ENCODE measurements around the gene APH1B.

Gene APH1B

GRCh38 chr15:63345391-63345752, 68.0 kb downstream of the APH1B start:
- FAIRE-seq (no peak), DNase-seq (ENCODE audit: extremely low spot score, insufficient read length, low read depth) (no peak)

DNA sequence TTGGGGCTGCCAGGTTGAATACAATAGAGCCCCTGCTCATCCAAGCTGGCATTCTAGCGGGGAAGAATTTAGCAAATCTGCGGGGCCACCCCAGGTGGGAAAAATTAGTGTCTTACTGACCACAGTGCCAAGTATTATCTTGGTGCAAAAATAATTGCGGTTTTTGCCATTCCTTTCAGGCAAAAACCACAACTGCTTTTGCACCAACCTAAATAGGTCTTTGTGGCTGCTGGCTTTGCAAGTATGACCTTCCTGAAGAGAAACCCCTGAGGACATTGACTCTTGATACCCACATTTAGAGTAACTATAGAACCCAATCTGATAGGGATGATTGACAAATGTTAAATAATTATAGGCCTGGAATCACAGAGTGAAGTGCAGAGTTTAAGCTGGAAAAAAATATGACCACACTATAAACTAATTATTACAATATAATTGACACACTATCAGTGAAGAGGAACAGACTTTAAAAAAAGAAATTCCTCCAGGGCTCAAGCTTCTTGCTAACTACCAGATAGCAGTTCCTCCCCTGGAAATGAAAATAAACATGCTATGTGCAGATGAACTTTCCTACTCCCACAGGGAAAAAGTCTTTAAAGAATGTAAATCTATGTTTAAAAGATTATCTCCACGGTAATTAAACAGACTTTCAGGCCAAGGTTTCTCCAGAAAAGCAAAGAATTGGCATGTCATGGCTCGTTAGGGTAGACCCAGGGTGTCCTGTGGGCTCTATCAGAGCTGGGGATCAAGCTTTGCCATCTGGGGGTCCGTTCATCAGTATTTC, 69.9 kb downstream of the APH1B start:
- DNase-seq (ENCODE audit: extremely low spot score, insufficient read length, low read depth), result no peak
- no peak for FAIRE-seq

DNA sequence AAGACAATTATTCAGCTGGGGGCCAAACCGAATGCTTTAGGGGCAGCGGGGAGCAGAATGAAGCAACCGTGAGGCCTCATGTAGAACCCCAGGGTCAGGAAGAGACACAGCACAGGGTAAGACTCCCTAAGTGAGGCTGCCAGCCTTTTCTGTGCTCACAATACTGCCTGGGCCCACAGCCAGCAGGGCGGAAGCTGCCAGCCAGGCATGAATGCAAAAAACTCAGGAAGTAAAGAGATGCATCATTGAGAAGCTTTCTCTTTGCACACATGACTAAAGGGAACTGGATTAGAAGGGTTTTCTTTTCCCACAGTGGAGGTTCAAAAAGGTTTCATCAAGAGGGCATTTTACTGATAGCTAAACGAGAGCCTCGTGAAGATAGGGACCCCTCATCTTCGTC, 71.0 kb downstream of the APH1B start:
- FAIRE-seq, result no peak
- no peak for DNase-seq (ENCODE audit: extremely low spot score, insufficient read length, low read depth)

GRCh38 chr15:63349156-63349555, 71.8 kb downstream of the APH1B start:
- FAIRE-seq (no peak), DNase-seq (ENCODE audit: extremely low spot score, insufficient read length, low read depth) (no peak)

GRCh38 chr15:63349621-63350020, 72.2 kb downstream of the APH1B start:
- FAIRE-seq, result no peak
- no peak for DNase-seq (ENCODE audit: extremely low spot score, insufficient read length, low read depth)

DNA sequence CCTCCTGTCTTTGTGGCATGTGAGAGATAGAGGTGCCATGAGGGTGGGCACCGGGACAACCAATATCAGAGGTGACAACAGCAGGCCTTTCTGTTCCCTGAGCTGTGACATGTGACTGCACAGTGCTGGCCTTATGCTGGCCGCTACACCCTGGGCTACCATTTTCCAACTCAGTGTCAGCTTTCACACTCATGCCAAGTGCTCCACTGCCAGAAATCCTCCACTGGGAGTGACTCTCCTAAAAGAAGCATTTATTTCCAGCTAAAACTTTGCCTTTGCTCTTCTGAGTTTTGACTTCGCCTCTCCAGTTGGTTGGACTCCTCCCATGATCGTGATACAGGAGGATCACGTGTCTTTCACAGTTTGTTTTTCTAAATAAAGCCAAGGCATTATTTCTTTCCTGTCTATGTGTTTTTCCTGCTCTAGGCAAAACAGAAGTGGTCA, 72.8 kb downstream of the APH1B start:
- no peak for FAIRE-seq
- DNase-seq (ENCODE audit: extremely low spot score, insufficient read length, low read depth), result no peak

DNA sequence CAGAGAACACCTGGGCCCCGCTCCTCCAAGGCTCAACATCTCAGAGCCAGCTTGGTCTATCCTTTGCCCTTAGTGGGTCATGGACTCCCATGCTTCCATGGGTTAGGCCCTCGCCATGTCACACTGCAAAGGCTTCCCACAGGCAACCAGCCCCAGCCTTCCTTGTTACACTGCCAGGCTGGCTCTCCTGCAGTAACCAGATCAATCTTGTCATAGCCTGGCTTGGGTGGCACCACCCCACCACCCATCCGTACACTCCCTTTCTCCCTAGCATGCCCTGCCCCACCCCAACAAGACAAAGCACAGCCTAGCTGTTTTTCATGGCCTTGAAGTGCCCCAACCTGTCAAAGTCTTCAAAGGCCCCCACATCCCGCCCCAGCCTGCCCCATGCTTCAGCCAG, 73.8 kb downstream of the APH1B start:
- FAIRE-seq (no peak), DNase-seq (ENCODE audit: extremely low spot score, insufficient read length, low read depth) (no peak)

DNA sequence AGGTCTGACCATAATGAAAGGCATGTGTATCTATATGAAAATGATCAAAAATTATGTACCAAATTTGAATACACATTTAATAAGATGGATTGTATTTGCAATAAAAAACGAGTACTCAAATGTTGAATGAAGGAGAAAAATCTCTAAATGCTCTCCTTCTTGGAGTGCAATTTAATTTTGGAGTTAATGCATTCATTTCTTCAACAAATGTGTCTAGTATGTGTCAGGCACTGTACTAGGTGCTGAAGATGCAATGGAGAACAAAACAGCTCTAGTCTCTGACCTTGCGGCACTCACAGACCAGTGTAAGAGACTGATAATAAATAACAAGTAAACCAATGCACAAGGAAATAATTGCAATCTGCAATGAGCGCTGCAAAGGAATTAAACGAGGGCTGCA, 75.4 kb downstream of the APH1B start:
- no peak for DNase-seq (ENCODE audit: extremely low spot score, insufficient read length, low read depth)
- FAIRE-seq, result no peak

DNA sequence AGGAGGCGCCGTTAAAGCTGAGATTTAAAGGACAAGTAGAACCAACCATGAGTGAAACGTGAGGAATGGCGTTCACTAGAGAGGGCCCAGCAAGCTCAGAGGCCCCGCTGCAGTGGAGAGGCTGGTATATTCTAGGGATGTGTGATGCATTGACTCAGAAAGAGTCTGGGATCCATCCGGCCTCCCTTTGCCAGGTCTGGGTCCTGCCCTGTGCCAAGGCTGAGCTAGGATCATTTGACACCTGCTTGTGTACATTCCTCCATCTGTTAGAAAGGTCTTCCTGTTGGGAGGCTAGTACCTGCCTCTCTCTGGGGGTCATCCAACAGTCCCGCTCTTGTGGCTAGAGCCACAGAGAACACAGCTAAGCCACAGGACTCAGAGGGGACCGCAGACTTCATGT, 75.9 kb downstream of the APH1B start:
- DNase-seq (ENCODE audit: extremely low spot score, insufficient read length, low read depth) (no peak), FAIRE-seq (no peak)

- DNase-seq (ENCODE audit: extremely low spot score, insufficient read length, low read depth) (no peak), FAIRE-seq (no peak)
Observed at GRCh38 chr15:63353887-63354286, 76.5 kb downstream of the APH1B start.

- DNase-seq (ENCODE audit: extremely low spot score, insufficient read length, low read depth), result no peak
- FAIRE-seq, result no peak
Observed at GRCh38 chr15:63354821-63355650, 77.6 kb downstream of the APH1B start.

DNA sequence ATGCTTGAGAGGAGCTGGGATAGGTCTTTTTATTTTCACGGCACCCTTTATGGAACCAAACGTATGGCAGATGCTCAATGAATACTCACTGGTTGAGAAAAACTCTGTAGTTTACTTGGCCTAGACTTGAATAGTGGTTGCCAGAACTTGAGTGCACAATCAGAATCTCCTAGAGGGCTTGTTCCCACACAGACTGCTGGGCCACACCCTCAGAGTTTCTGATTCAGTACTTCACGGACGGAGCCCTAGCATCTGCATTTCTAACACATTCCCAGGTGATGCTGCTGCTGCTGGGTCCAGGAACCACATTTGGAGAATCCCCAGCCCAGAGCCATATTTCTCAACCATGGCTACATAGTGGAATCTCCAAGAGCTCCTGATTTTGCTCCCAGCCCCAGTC, 79.7 kb downstream of the APH1B start:
- FAIRE-seq, result no peak
- DNase-seq (ENCODE audit: extremely low spot score, insufficient read length, low read depth), result no peak

DNA sequence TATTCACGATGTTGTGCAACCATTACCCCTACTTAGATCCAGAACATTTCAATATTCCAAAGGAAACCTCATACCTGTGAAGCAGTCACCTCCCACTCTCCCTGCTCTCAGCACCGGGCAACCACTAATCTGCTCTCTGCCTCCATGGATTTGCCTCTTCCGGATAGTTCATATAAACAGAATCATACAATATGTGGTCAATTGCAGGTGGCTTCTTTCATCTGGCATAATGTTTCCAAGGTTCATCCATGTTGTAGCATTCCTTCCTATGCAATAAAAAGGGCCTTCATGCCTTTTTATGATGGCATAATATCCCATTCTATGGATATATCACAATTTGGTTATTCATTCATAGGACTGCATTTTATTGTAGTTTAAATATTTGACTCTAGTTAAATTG, 80.3 kb downstream of the APH1B start:
- DNase-seq (ENCODE audit: extremely low spot score, insufficient read length, low read depth) (no peak), FAIRE-seq (no peak)

DNA sequence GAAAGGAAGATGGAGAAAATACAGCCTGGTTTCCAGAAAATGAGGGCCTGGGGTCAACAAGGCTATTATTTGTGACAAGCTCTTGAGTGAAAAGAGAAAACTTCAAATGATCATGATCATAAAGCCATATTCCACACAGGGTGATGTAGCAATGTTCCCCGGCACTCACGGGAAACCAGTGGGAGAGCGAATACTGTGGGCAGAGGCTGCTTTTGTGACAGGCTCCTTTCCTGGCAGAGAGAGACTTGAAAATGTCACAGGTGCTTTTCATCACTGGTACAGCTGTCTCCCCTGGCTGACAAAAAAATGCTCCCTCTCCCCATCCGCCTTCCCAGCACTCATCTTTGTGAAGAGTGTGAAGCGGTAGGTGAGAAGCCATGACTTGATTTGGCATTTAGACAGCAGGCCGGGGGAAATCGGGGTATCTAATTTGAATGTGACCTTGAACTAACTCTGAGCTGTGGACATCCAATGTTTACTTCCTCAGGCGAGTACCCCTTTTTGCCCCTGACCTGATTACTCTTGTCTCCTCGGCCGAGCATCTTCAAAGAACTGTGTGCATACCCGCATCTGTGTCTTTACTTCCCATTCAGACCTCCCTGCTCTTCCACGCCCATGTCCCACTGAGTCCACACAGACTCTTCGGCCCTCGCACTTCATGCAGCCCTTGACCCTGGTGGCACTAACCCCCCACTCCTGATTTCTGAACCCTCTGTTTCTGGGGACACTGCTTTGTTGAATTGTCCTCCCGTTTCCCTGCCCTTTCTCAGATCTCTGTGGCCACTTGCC, 81.0 kb downstream of the APH1B start:
- FAIRE-seq (no peak), DNase-seq (ENCODE audit: extremely low spot score, insufficient read length, low read depth) (no peak)

Data from GM18507 (cell line).